LNCAP (cell line): Measurements from ENCODE around the gene ZNF605.

ENCODE experiments used
- TF ChIP-seq, protein P1 (sequence below): fragments of 450-650 bp; IDR thresholded peaks from 2 replicates; pipeline ENCODE4 v1.5.1; 2017; ENCODE audit warnings: mild to moderate bottlenecking

The ZNF605 gene

GRCh38 chr12:132925597-132926414, 30.3 kb downstream of the ZNF605 start:
- TF ChIP-seq, protein P1, sequence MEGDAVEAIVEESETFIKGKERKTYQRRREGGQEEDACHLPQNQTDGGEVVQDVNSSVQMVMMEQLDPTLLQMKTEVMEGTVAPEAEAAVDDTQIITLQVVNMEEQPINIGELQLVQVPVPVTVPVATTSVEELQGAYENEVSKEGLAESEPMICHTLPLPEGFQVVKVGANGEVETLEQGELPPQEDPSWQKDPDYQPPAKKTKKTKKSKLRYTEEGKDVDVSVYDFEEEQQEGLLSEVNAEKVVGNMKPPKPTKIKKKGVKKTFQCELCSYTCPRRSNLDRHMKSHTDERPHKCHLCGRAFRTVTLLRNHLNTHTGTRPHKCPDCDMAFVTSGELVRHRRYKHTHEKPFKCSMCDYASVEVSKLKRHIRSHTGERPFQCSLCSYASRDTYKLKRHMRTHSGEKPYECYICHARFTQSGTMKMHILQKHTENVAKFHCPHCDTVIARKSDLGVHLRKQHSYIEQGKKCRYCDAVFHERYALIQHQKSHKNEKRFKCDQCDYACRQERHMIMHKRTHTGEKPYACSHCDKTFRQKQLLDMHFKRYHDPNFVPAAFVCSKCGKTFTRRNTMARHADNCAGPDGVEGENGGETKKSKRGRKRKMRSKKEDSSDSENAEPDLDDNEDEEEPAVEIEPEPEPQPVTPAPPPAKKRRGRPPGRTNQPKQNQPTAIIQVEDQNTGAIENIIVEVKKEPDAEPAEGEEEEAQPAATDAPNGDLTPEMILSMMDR, result no peak

- TF ChIP-seq, protein P1, result no peak
Observed at GRCh38 chr12:132924356-132924755, 31.8 kb downstream of the ZNF605 start.

DNA sequence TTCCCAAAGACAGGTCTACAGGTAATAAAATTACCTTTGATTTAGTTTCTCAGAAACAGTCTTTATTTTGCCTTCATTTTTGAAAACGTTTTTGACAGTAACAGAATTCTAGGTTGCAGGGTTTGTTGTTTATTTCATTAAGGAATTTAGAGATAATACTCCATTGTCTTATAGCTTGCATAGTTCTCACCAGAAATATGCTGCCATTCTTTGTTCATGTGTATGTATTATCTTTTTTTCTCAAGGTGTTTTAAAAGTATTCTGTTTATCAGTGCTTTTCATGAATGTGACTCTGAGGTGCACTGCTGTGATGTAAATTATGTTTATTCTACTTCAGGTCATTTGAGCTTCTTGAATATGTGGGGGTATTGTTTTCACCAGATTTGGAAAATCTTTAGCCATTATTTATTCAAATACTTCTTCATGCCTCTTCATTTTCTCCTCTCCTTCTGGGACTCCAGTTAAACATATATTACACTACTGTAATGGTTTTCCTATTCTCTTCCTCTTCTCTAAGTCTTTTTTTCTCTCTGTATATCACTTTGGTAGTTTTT, 32.7 kb downstream of the ZNF605 start:
- TF ChIP-seq, protein P1, result no peak

GRCh38 chr12:132922676-132923075, 33.4 kb downstream of the ZNF605 start:
- TF ChIP-seq, protein P1, result no peak

- TF ChIP-seq, protein P1, result peak; percentile 13; the same call in 1 of the 2 replicates
Observed at GRCh38 chr12:132921685-132922084, 34.4 kb downstream of the ZNF605 start.

- TF ChIP-seq, protein P1, result no peak
Observed at GRCh38 chr12:132918680-132919079, 37.4 kb downstream of the ZNF605 start.

GRCh38 chr12:132909030-132909368, 47.1 kb downstream of the ZNF605 start:
- TF ChIP-seq, protein P1, result no peak
